K562 (cell line): Measurements from ENCODE around the gene AKT3. TPM values are rescaled to one million over a fixed set of nuclear protein-coding genes. Genes with fewer than 3 reads are reported as not detected.

Experiments
- CHD7 ChIP-seq: fragments of 200-600 bp; sonication (generic); IDR thresholded peaks from one replicate; pipeline ENCODE4 v1.6.1; 2012; ENCODE audit warnings: mild to moderate bottlenecking, low read depth, low read length, inconsistent platforms
- polyA plus RNA-seq, 8 experiments: library from polyadenylated mRNA; depleted of rRNA in 4 of 8; stranded (reverse) in 5 of 8; unstranded in 3 of 8; fragments of >200 nt; fragmentation: Nextera tagmentation in 2 of 8; fragmentation: Illumina TruSeq in 1 of 8; extraction: Ambion mirVana in 2 of 8; extraction: Trizol in 1 of 8; gene quantifications; 2 replicates each; pipeline versions ENCODE4 v1.2.1 to v1.2.3, GENCODE V29; 2011 to 2014; ENCODE audit warnings: inconsistent platforms in 1 of 8, missing spikeins in 1 of 8
- total RNA-seq, 7 experiments: library from RNA; depleted of rRNA in 6 of 7; stranded (reverse); fragments of >200 nt in 6 of 7; fragmentation: Illumina TruSeq in 2 of 7; extraction: Trizol in 2 of 7; gene quantifications; 2 replicates each; pipeline versions ENCODE4 v1.2.1 to v1.2.3, GENCODE V29; 2011 to 2021; ENCODE audit warnings: low replicate concordance in 1 of 7

Gene AKT3
- total and polyA plus RNA-seq, 9 of the 15 experiments (the other 6 are each of a cell fraction or from before 2014, with no cell fraction given): 0.04 to 0.54 (median 0.18) TPM; not detected in 1

- TF ChIP-seq CHD7: no peak
Measured at GRCh38 chr1:243796016-243796415, 54.0 kb downstream of the AKT3 start (continued).
